A673 (cell line): ENCODE results near the gene LMO7. TPM values are rescaled to one million over a fixed set of nuclear protein-coding genes. Genes with fewer than 3 reads are reported as not detected.

Experiments
- BruUV-seq: library from RNA; stranded (reverse); fragments of 400-500 nt; replicated peaks from 2 replicates; lab custom pipeline; 2021; lab: Mats Ljungman, UMichigan
- CTCF ChIA-PET: fragments of 300-600 bp; sonication (Branson Sonifier 250); formaldehyde crosslinking; loops from one replicate; lab custom pipeline; 2022; ENCODE audit warnings: antibody characterized with exemption; lab: Charles Lee
- POLR2A ChIA-PET: fragments of 300-600 bp; sonication (Branson Sonifier 250); formaldehyde crosslinking; loops from one replicate; lab custom pipeline; 2022; ENCODE audit warnings: antibody characterized with exemption; ENCODE audit not compliant: low non-redundant PET; lab: Charles Lee
- DNase-seq: peaks from one replicate; pipeline ENCODE4 v3.0.0-alpha.2; 2015; ENCODE audit warnings: low spot score
- H3K27ac ChIP-seq: fragments of 200-600 bp; sonication (generic); 2 replicates; pipeline ENCODE4 v1.5.1; 2016; ENCODE audit warnings: mixed run types, low read depth, mild to moderate bottlenecking, mixed read lengths, antibody characterized with exemption, low read length; ENCODE audit not compliant: poor library complexity, severe bottlenecking
- H3K27me3 ChIP-seq: fragments of 200-600 bp; sonication (generic); replicated peaks from 2 replicates; pipeline ENCODE4 v1.6.1; 2017; ENCODE audit warnings: mixed run types, low read depth, mild to moderate bottlenecking, mixed read lengths, antibody characterized with exemption, low read length; ENCODE audit not compliant: insufficient read depth, poor library complexity
- H3K36me3 ChIP-seq: fragments of 200-600 bp; sonication (generic); 2 replicates; pipeline ENCODE4 v1.6.1; 2016; ENCODE audit warnings: mixed run types, mild to moderate bottlenecking, mixed read lengths, antibody characterized with exemption, low read length; ENCODE audit not compliant: insufficient read depth, poor library complexity, severe bottlenecking
- H3K4me1 ChIP-seq: fragments of 200-600 bp; sonication (generic); 2 replicates; pipeline ENCODE4 v1.6.1; 2017; ENCODE audit warnings: mixed run types, mild to moderate bottlenecking, mixed read lengths, antibody characterized with exemption, low read length; ENCODE audit not compliant: insufficient read depth, poor library complexity, severe bottlenecking
- H3K4me3 ChIP-seq: fragments of 200-600 bp; sonication (generic); 2 replicates; pipeline ENCODE4 v1.5.1; 2016; ENCODE audit warnings: low read depth, mixed run types, mild to moderate bottlenecking, mixed read lengths, low read length; ENCODE audit not compliant: poor library complexity, severe bottlenecking
- H3K9me3 ChIP-seq: fragments of 200-600 bp; sonication (generic); 2 replicates; pipeline ENCODE4 v1.6.1; 2016; ENCODE audit warnings: mixed run types, low read depth, mild to moderate bottlenecking, mixed read lengths, antibody characterized with exemption, low read length; ENCODE audit not compliant: poor library complexity, severe bottlenecking
- EZH2 ChIP-seq: fragments of 200-600 bp; sonication (generic); IDR thresholded peaks from 2 replicates; pipeline ENCODE4 v1.6.1; 2017; ENCODE audit warnings: borderline replicate concordance, low read depth, mild to moderate bottlenecking, mixed read lengths, antibody characterized with exemption, low read length; ENCODE audit not compliant: poor library complexity, severe bottlenecking
- intact Hi-C: fragments of 100-400 bp; cut with micrococcal nuclease; formaldehyde crosslinking; loops from one replicate; pipeline ENCODE4 v1.10.0; 2022; ENCODE audit not compliant: unreplicated experiment
- total RNA-seq: library from RNA; stranded (reverse); gene quantifications from 2 replicates; pipeline ENCODE4 v1.2.3, GENCODE V29; 2021
- TF ChIP-seq, protein P1 (sequence below): fragments of 300-800, 200-600 bp; sonication (generic); conservative IDR thresholded peaks from 2 replicates; pipeline ENCODE4 v1.5.1; 2017; ENCODE audit warnings: low read depth, mild to moderate bottlenecking, antibody characterized with exemption, low read length, moderate library complexity, mixed read lengths

Gene LMO7
- total RNA-seq, 1 experiment from 2014 or later, result 20.3 TPM

DNA sequence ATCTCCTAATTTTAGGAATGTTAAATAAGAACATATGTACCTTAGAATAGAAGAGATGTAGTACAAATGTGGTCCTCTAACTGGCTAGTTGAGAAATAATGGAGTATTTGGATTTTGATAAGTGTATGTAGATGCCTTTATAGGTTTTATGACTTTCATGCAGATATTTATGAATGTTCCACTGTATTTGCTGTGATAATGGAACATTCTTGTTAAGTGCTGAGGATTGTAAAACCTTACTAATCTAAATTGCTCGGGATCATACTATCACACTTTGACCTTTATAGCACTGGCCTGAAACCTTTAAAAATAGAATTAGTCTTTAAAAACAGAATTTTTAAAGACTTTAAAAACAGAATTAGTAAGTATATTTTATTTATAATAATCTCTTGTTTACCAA is 135.1 kb downstream of the LMO7 start:
- BruUV-seq, result no TSS peak
- CTCF ChIA-PET, result no interaction called here
- TF ChIP-seq, protein P1, sequence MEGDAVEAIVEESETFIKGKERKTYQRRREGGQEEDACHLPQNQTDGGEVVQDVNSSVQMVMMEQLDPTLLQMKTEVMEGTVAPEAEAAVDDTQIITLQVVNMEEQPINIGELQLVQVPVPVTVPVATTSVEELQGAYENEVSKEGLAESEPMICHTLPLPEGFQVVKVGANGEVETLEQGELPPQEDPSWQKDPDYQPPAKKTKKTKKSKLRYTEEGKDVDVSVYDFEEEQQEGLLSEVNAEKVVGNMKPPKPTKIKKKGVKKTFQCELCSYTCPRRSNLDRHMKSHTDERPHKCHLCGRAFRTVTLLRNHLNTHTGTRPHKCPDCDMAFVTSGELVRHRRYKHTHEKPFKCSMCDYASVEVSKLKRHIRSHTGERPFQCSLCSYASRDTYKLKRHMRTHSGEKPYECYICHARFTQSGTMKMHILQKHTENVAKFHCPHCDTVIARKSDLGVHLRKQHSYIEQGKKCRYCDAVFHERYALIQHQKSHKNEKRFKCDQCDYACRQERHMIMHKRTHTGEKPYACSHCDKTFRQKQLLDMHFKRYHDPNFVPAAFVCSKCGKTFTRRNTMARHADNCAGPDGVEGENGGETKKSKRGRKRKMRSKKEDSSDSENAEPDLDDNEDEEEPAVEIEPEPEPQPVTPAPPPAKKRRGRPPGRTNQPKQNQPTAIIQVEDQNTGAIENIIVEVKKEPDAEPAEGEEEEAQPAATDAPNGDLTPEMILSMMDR, result no peak
- no peak for TF ChIP-seq EZH2
- Histone ChIP-seq H3K9me3 (no peaks in the 10 kb centered on the region), H3K27ac (no peak overlapping the region), H3K4me1 (peaks cover 48% of the 10 kb centered on the region), H3K4me3 (no peak overlapping the region), H3K27me3 (no peaks in the 10 kb centered on the region), H3K36me3 (no peaks in the 10 kb centered on the region)
- intact Hi-C loops, result no loop called here
- POLR2A ChIA-PET, result no interaction called here
- no peak for DNase-seq

DNA sequence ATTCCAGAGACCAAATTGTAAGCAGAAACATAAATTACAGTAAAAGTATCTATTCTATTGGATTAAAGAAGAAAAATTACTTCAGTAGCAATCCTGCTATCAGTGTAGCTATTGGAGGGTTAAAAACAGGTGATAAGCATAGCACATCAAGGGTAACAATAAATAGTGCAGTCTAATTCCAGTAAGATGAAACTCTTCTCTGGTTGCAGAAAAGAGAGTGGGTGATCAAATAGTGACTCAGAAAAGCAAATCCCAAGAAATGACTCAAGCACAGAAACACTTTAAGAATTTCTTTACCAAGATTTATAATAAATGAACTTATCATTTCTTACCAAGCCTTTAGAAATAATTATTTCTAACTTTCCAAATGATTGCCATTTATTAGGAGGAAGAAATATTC is 135.7 kb downstream of the LMO7 start:
- TF ChIP-seq EZH2, result no peak
- TF ChIP-seq, protein P1, result no peak
- ChIA-PET POLR2A (no interaction called here), CTCF (no interaction called here)
- BruUV-seq, result no TSS peak
- H3K9me3 ChIP-seq, result no peaks in the 10 kb centered on the region
- no peak for DNase-seq
- no peaks in the 10 kb centered on the region for H3K27me3 ChIP-seq
- intact Hi-C loops, result no loop called here
- H3K27ac ChIP-seq, result no peak overlapping the region
- no peaks in the 10 kb centered on the region for H3K36me3 ChIP-seq
- peaks cover 45% of the 10 kb centered on the region for H3K4me1 ChIP-seq
- no peak overlapping the region for H3K4me3 ChIP-seq

DNA sequence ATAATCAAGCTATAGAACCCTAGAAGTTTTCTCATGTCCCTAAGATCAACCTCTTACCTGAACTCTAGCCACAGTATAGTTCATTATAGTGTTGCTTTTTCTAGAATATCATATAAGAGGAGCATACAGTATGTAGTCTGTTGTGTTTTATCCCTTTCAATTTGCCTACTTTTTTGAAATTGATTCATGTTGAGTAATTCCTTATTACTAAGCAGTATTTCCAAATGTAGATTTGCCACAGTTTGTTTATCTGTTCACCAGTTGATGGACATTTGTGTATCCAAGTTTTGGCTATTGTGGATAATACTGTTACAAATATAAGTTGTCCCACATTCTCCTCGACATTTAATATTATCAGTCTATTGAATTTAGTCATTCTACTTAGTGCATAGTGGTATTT is 138.0 kb downstream of the LMO7 start:
- intact Hi-C loops, result no loop called here
- ChIA-PET CTCF (no interaction called here), POLR2A (no interaction called here)
- no TSS peak for BruUV-seq
- Histone ChIP-seq H3K4me3 (no peak overlapping the region), H3K27me3 (no peaks in the 10 kb centered on the region), H3K4me1 (peaks cover 21% of the 10 kb centered on the region), H3K9me3 (no peaks in the 10 kb centered on the region), H3K27ac (no peak overlapping the region), H3K36me3 (no peaks in the 10 kb centered on the region)
- no peak for DNase-seq
- TF ChIP-seq EZH2, result no peak
- TF ChIP-seq, protein P1, result no peak
